ENCODE measurements around the gene TFCP2L1. TPM values are rescaled to one million over a fixed set of nuclear protein-coding genes. Genes with fewer than 3 reads are reported as not detected.
"Not testable (repeated sequence)": the region's sequence is repeated elsewhere in the genome, so short reads cannot be mapped to it uniquely, and the experiment has no call there.

TFCP2L1 gene
- total and polyA plus RNA-seq, 9 donors = 0.05 to 13.8 (median 0.86) TPM; not detected in 1

DNA sequence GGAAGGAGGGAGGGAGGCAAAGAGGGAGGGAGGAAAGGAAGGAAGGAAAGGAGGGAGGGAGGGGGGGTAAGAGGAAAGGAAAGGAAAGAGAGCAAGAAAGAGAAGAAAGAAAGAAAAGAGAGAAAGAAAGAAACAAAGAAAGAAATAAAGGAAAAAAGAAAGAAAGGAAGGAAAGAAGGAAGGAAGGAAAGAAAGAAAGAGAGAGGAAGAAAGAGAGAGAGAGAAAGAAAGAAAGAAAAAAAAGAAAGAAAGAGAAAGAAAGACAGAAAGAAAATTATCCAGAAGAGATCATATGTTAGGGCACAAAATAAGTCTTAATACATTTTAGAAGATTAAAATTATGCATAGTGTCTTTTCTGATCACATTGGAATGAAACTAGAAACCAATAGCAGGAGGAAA, 24.3 kb upstream of the TFCP2L1 start:
- intact Hi-C loops (cut with DNase I) = no loop called here
- Histone ChIP-seq H3K27ac (no peak overlapping the region), H3K4me1 (ENCODE audit: insufficient read depth) (no peaks in the 10 kb centered on the region), H3K9me3 (no peaks in the 10 kb centered on the region), H3K27me3 (no peaks in the 10 kb centered on the region), H3K36me3 (no peaks in the 10 kb centered on the region), H3K4me3 (no peak overlapping the region)
- no peak for TF ChIP-seq CTCF (IDR thresholded peaks at IDR 0.05)
- no peak for TF ChIP-seq POLR2A (IDR thresholded peaks at IDR 0.05)
- TF ChIP-seq EP300 (IDR thresholded peaks at IDR 0.05) = no peak
- DNase-seq = no peak

DNA sequence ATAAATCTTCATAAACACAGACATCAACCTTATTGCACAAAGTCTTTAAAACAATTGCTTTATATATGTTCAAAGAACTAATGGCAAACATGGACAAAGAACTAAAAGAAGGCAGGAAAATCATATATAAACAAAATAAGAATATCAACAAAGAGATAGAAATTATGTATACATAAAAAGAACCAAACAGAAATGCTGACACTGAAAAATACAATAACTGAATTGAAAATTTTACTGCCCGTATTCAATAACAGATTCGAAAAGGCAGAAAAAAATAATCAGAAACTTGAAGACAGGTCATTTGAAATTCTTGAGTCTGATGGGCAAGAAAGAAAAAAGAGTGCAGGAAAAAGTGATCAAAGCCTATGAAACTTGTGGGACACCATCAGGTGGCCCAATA, 22.0 kb upstream of the TFCP2L1 start:
- H3K4me3 ChIP-seq = no peak overlapping the region
- no peak overlapping the region for H3K27ac ChIP-seq
- intact Hi-C loops (cut with DNase I) = no loop called here
- H3K36me3 ChIP-seq = no peaks in the 10 kb centered on the region
- TF ChIP-seq EP300 (IDR thresholded peaks at IDR 0.05) = no peak
- TF ChIP-seq POLR2A (IDR thresholded peaks at IDR 0.05) = no peak
- no peak for TF ChIP-seq CTCF (IDR thresholded peaks at IDR 0.05)
- H3K4me1 ChIP-seq (ENCODE audit: insufficient read depth) = no peaks in the 10 kb centered on the region
- 88 to 99% (median 91%) methylated on average over 2 of the region's 2 CpGs for WGBS, 3 donors
- no peaks in the 10 kb centered on the region for H3K9me3 ChIP-seq
- H3K27me3 ChIP-seq = no peaks in the 10 kb centered on the region
- no peak for DNase-seq

- intact Hi-C loops (cut with DNase I) = no loop called here
- Histone ChIP-seq H3K4me3 (no peak overlapping the region), H3K27ac (no peak overlapping the region), H3K36me3 (no peaks in the 10 kb centered on the region), H3K9me3 (no peaks in the 10 kb centered on the region), H3K4me1 (ENCODE audit: insufficient read depth) (no peaks in the 10 kb centered on the region), H3K27me3 (no peaks in the 10 kb centered on the region)
- no peak for DNase-seq
- WGBS, 3 donors = 62 to 64% (median 63%) methylated on average over 2 of the region's 2 CpGs
- TF ChIP-seq EP300 (IDR thresholded peaks at IDR 0.05) (no peak), POLR2A (IDR thresholded peaks at IDR 0.05) (no peak), CTCF (IDR thresholded peaks at IDR 0.05) (no peak)
These were observed 19.9 kb upstream of the TFCP2L1 start for GRCh38 chr2:121304941-121305340.

DNA sequence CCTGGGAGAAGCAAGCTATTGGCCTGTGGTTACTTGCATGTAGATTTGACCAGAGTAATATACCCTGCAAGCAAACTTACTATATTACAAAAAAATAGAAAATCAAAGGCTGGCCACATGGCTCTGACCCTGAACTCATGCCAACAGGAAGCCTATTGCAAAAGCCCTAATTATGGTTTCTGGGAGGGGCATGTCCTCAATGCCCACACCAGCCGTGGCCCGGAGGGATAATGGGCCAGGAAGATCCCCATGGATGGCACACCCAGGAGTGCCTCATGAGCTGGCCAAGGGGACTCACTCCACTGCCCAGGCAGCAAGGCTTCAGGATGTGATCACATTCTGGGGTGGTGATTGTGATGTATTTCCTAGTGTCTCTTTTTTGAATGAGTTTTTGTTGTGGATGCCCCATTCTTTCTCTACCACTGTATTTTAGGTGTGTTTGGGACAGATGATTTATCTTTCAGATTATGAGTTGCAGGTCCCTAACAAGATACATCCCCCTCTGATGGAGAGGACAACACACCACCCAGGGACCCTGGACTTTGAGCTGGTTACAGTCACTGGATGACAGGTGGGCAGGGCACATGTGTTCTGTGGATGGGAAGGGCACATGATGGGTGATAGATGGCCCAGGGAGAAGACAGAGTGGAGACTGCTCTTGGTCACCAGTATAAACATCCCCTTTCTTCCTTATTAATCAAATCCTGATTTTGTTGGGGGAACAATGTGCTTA, 18.7 kb upstream of the TFCP2L1 start:
- Histone ChIP-seq H3K27ac (no peak overlapping the region), H3K36me3 (no peaks in the 10 kb centered on the region), H3K27me3 (no peaks in the 10 kb centered on the region), H3K9me3 (no peaks in the 10 kb centered on the region), H3K4me1 (ENCODE audit: insufficient read depth) (no peaks in the 10 kb centered on the region), H3K4me3 (no peak overlapping the region)
- no peak for DNase-seq
- TF ChIP-seq EP300 (IDR thresholded peaks at IDR 0.05) (no peak), POLR2A (IDR thresholded peaks at IDR 0.05) (no peak)
- WGBS, 3 donors = 31 to 67% (median 43%) methylated on average over 2 of the region's 2 CpGs
- intact Hi-C loops (cut with DNase I) = no loop called here

DNA sequence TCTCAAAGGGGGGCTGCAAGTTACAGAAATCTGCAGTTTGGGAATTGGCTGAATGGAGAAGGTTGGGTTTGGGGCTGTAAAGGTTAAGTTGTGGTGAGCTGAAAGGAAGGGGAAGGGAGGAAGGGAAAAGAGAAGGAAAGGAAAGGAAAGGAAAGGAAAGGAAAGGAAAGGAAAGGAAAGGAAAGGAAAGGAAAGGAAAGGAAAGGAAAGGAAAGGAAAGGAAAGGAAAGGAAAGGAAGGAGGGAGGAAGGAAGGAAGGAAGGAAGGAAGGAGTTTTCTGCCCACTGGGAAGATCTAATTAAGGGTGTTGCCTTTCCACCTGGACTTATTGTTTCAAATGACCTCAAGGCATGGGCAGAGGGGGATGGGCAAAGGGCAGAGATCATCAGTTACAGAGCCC, 16.2 kb upstream of the TFCP2L1 start:
- H3K9me3 ChIP-seq; H3K36me3 ChIP-seq; H3K27me3 ChIP-seq; H3K27ac ChIP-seq; DNase-seq; intact Hi-C loops (cut with DNase I); H3K4me3 ChIP-seq; H3K4me1 ChIP-seq (ENCODE audit: insufficient read depth): not testable (repeated sequence)
